T47D (cell line): Measurements from ENCODE around the gene GAPDHS.

Experiments
- DNase-seq, 2 experiments: peaks; one replicate each; pipeline versions ENCODE4 v3.0.0 to v3.0.0-alpha.2; 2011 to 2012; ENCODE audit warnings: low read depth in 1 of 2, low spot score in 1 of 2
- JUND ChIP-seq: IDR thresholded peaks from 2 replicates; pipeline ENCODE4 v1.6.1; 2012; ENCODE audit warnings: low read depth
- in situ Hi-C: cut with HindIII; loops from 2 replicates; pipeline ENCODE4 v1.10.0; 2016; ENCODE audit warnings: low sequenced_read_pairs, low pct_unique_long_range_greater_than_20kb

The GAPDHS gene

GRCh38 chr19:35557539-35558399 is 24.5 kb downstream of the GAPDHS start:
- in situ Hi-C loops, result no loop called here
- no peak for TF ChIP-seq JUND
- peak in 1 of 2 experiments; percentile 59 for DNase-seq

GRCh38 chr19:35558400-35559280 is 25.4 kb downstream of the GAPDHS start:
- no peak for DNase-seq
- in situ Hi-C loops, result no loop called here
- TF ChIP-seq JUND, result no peak

- no peak for TF ChIP-seq JUND
- in situ Hi-C loops, result no loop called here
These were observed 26.0 kb downstream of the GAPDHS start for GRCh38 chr19:35559281-35559659.

GRCh38 chr19:35559781-35560180 is 26.5 kb downstream of the GAPDHS start:
- in situ Hi-C loops, result no loop called here
- no peak for DNase-seq

More at GRCh38 chr19:35559281-35559659, 26.0 kb downstream of the GAPDHS start:
- no peak for DNase-seq

GRCh38 chr19:35560271-35560670 is 27.0 kb downstream of the GAPDHS start:
- no peak for DNase-seq
- in situ Hi-C loops, result no loop called here
- no peak for TF ChIP-seq JUND

More at GRCh38 chr19:35559781-35560180, 26.5 kb downstream of the GAPDHS start:
- no peak for TF ChIP-seq JUND

- TF ChIP-seq JUND, result no peak
- no peak for DNase-seq
- in situ Hi-C loops, result no loop called here
These were observed 27.4 kb downstream of the GAPDHS start for GRCh38 chr19:35560677-35561076.

- no peak for DNase-seq
- in situ Hi-C loops, result no loop called here
- TF ChIP-seq JUND, result no peak
These were observed 28.2 kb downstream of the GAPDHS start for GRCh38 chr19:35561436-35561835.

GRCh38 chr19:35562336-35562735 is 29.1 kb downstream of the GAPDHS start:
- in situ Hi-C loops, result no loop called here
- DNase-seq, result no peak
- no peak for TF ChIP-seq JUND

GRCh38 chr19:35562776-35563175 is 29.5 kb downstream of the GAPDHS start:
- in situ Hi-C loops, result no loop called here
- TF ChIP-seq JUND, result no peak
- no peak for DNase-seq

GRCh38 chr19:35563207-35563829 is 30.1 kb downstream of the GAPDHS start, which contains the start of gene ATP4A:
ATP4A (minus strand) TSS chr19:35563658; CDS start chr19:35563629, 29 bp downstream.
- in situ Hi-C loops, result no loop called here
- TF ChIP-seq JUND, result no peak
- DNase-seq, result no peak

- no peak for DNase-seq
- in situ Hi-C loops, result no loop called here
These were observed 32.0 kb downstream of the GAPDHS start for GRCh38 chr19:35565016-35565856.

GRCh38 chr19:35566738-35567137 is 33.5 kb downstream of the GAPDHS start:
- no peak for DNase-seq
- TF ChIP-seq JUND, result no peak
- in situ Hi-C loops, result no loop called here

More at GRCh38 chr19:35565016-35565856, 32.0 kb downstream of the GAPDHS start:
- TF ChIP-seq JUND, result no peak
